H9 (cell line): Measurements from ENCODE around the gene ENTREP3. TPM values are rescaled to one million over a fixed set of nuclear protein-coding genes. Genes with fewer than 3 reads are reported as not detected.

Experiments used
- DNase-seq: peaks from one replicate; pipeline ENCODE4 v3.0.0-alpha.2; 2017
- H2AFZ ChIP-seq: one replicate; pipeline ENCODE4 v1.6.1; 2013; ENCODE audit warnings: mild to moderate bottlenecking, low read length, control low read depth, moderate library complexity
- H2AK5ac ChIP-seq: 2 replicates; pipeline ENCODE4 v1.6.1; 2013; ENCODE audit warnings: low read length, control low read depth, mixed read lengths; ENCODE audit not compliant: insufficient read length
- H2BK120ac ChIP-seq: one replicate; pipeline ENCODE4 v1.6.1; 2013; ENCODE audit warnings: low read depth, mild to moderate bottlenecking, low read length, control low read depth, inconsistent platforms; ENCODE audit not compliant: poor library complexity, severe bottlenecking
- H2BK12ac ChIP-seq: 2 replicates; pipeline ENCODE4 v1.6.1; 2013; ENCODE audit warnings: low read length, control low read depth, mixed read lengths, low read depth; ENCODE audit not compliant: insufficient read length
- H2BK15ac ChIP-seq: 2 replicates; pipeline ENCODE4 v1.6.1; 2013; ENCODE audit warnings: low read depth, low read length, control low read depth
- H2BK20ac ChIP-seq: one replicate; pipeline ENCODE4 v1.6.1; 2013; ENCODE audit warnings: low read depth, mild to moderate bottlenecking, low read length, control low read depth, inconsistent platforms; ENCODE audit not compliant: poor library complexity, severe bottlenecking
- H2BK5ac ChIP-seq: 2 replicates; pipeline ENCODE4 v1.6.1; 2013; ENCODE audit warnings: low read length, control low read depth, mixed read lengths; ENCODE audit not compliant: insufficient read length
- H3K14ac ChIP-seq: 2 replicates; pipeline ENCODE4 v1.6.1; 2013; ENCODE audit warnings: low read length, control low read depth; ENCODE audit not compliant: insufficient read depth
- H3K18ac ChIP-seq: 2 replicates; pipeline ENCODE4 v1.6.1; 2013; ENCODE audit warnings: low read depth, mild to moderate bottlenecking, mixed read lengths, low read length, control low read depth; ENCODE audit not compliant: insufficient read length
- H3K23ac ChIP-seq: 2 replicates; pipeline ENCODE4 v1.6.1; 2013; ENCODE audit warnings: low read length, control low read depth, mixed read lengths, low read depth; ENCODE audit not compliant: insufficient read length
- H3K23me2 ChIP-seq: 2 replicates; pipeline ENCODE4 v1.6.1; 2013; ENCODE audit warnings: low read depth, mild to moderate bottlenecking, mixed read lengths, low read length, control low read depth; ENCODE audit not compliant: insufficient read length, poor library complexity, severe bottlenecking
- H3K27ac ChIP-seq: 2 replicates; pipeline ENCODE4 v1.5.1; 2013; ENCODE audit warnings: low read length, control low read depth, mixed read lengths, low read depth; ENCODE audit not compliant: insufficient read length
- H3K27me3 ChIP-seq: 2 replicates; pipeline ENCODE4 v1.6.1; 2013; ENCODE audit warnings: low read length, control low read depth, inconsistent platforms; ENCODE audit not compliant: insufficient read depth
- H3K4ac ChIP-seq: 2 replicates; pipeline ENCODE4 v1.6.1; 2013; ENCODE audit warnings: low read depth, mild to moderate bottlenecking, control low read depth, inconsistent platforms, low read length, moderate library complexity
- H3K4me1 ChIP-seq: 2 replicates; pipeline ENCODE4 v1.6.1; 2013; ENCODE audit warnings: low read length, control low read depth, inconsistent platforms; ENCODE audit not compliant: insufficient read depth
- H3K4me2 ChIP-seq: 2 replicates; pipeline ENCODE4 v1.6.1; 2013; ENCODE audit warnings: low read length, control low read depth, mixed read lengths; ENCODE audit not compliant: insufficient read length, insufficient read depth
- H3K56ac ChIP-seq: 2 replicates; pipeline ENCODE4 v1.6.1; 2013; ENCODE audit warnings: low read depth, mild to moderate bottlenecking, mixed read lengths, low read length, control low read depth; ENCODE audit not compliant: insufficient read length
- H3K79me1 ChIP-seq: 2 replicates; pipeline ENCODE4 v1.6.1; 2013; ENCODE audit warnings: low read depth, mild to moderate bottlenecking, moderate library complexity, low read length, control low read depth, inconsistent platforms; ENCODE audit not compliant: insufficient read depth, poor library complexity, severe bottlenecking
- H3K79me2 ChIP-seq: 2 replicates; pipeline ENCODE4 v1.6.1; 2013; ENCODE audit warnings: low read length, control low read depth, inconsistent platforms; ENCODE audit not compliant: insufficient read depth
- H3K9ac ChIP-seq: 2 replicates; pipeline ENCODE4 v1.6.1; 2013; ENCODE audit warnings: low read length, control low read depth, mixed read lengths; ENCODE audit not compliant: insufficient read length; ENCODE audit errors: extremely low read depth
- H3K9me3 ChIP-seq: one replicate; pipeline ENCODE4 v1.6.1; 2013; ENCODE audit warnings: low read depth, low read length, inconsistent platforms; ENCODE audit not compliant: control insufficient read depth
- H3T11ph ChIP-seq: one replicate; pipeline ENCODE4 v1.6.1; 2013; ENCODE audit warnings: mild to moderate bottlenecking, low read length, control low read depth, inconsistent platforms
- H4K20me1 ChIP-seq: one replicate; pipeline ENCODE4 v1.6.1; 2013; ENCODE audit not compliant: control insufficient read depth, insufficient read length, insufficient read depth
- H4K5ac ChIP-seq: 2 replicates; pipeline ENCODE4 v1.6.1; 2013; ENCODE audit warnings: low read depth, mild to moderate bottlenecking, mixed read lengths, low read length, control low read depth; ENCODE audit not compliant: insufficient read length
- H4K8ac ChIP-seq: replicated peaks from 2 replicates; pipeline ENCODE4 v1.6.1; 2013; ENCODE audit warnings: low read length, control low read depth, mixed read lengths, low read depth; ENCODE audit not compliant: insufficient read length
- H4K91ac ChIP-seq: 2 replicates; pipeline ENCODE4 v1.6.1; 2013; ENCODE audit warnings: low read depth, mild to moderate bottlenecking, moderate library complexity, mixed read lengths, low read length, control low read depth; ENCODE audit not compliant: insufficient read length
- H3K27ac Mint-ChIP-seq, 3 experiments: 2 replicates in 2 of 3; 3 replicates in 1 of 3; pipeline ENCODE4 v1.8.0; 2020 to 2021; ENCODE audit warnings: mixed read lengths in 3 of 3, mild to moderate bottlenecking in 1 of 3, moderate library complexity in 1 of 3
- H3K27me3 Mint-ChIP-seq: 2 replicates; pipeline ENCODE4 v1.8.0; 2021; ENCODE audit warnings: low read depth, mild to moderate bottlenecking, moderate library complexity, mixed read lengths
- H3K36me3 Mint-ChIP-seq, 3 experiments: 2 replicates in 2 of 3; 3 replicates in 1 of 3; pipeline ENCODE4 v1.8.0; 2020 to 2021; ENCODE audit warnings: low read depth in 3 of 3, mixed read lengths in 3 of 3; ENCODE audit not compliant: insufficient read depth in 1 of 3
- H3K4me1 Mint-ChIP-seq, 2 experiments: 2 replicates each; pipeline ENCODE4 v1.8.0; 2020; ENCODE audit warnings: mixed read lengths in 2 of 2
- H3K4me3 Mint-ChIP-seq, 2 experiments: 2 replicates in 1 of 2; 3 replicates in 1 of 2; pipeline ENCODE4 v1.8.0; 2020 to 2021; ENCODE audit warnings: mild to moderate bottlenecking in 2 of 2, mixed read lengths in 2 of 2, moderate library complexity in 1 of 2
- H3K9me3 Mint-ChIP-seq, 2 experiments: 2 replicates in 1 of 2; 3 replicates in 1 of 2; pipeline ENCODE4 v1.8.0; 2020; ENCODE audit warnings: mild to moderate bottlenecking in 2 of 2, mixed read lengths in 2 of 2, moderate library complexity in 1 of 2
- CTCF ChIP-seq: fragments of 200-600 bp; sonication (generic); conservative IDR thresholded peaks from 3 replicates; pipeline ENCODE4 v1.8.0; 2021; ENCODE audit warnings: antibody characterized with exemption, mild to moderate bottlenecking
- WGBS: extraction: QIAGEN DNeasy Blood & Tissue Kit; methylation state at CpG from one replicate; pipeline ENCODE4 v1.1.7; 2013; ENCODE audit warnings: missing lambda C conversion rate, low lambda C conversion rate, mixed read lengths; ENCODE audit not compliant: insufficient read length; ENCODE audit errors: extremely low coverage; 5-methylcytosine and 5-hydroxymethylcytosine counted together
- total RNA-seq: library from RNA; stranded (reverse); gene quantifications from 2 replicates; pipeline ENCODE4 v1.2.1, GENCODE V29; 2021

ENTREP3 gene
- total RNA-seq, 1 experiment from 2014 or later, result 41.0 TPM

GRCh38 chr1:155287987-155288543 is 32.8 kb upstream of the ENTREP3 start:
- no peak overlapping the region for H3K23ac ChIP-seq
- H3K27me3 ChIP-seq, result no peaks in the 10 kb centered on the region
- H3K18ac ChIP-seq, result no peak overlapping the region
- no peak overlapping the region for H2BK120ac ChIP-seq
- Mint-ChIP-seq H3K4me3 (no peak overlapping the region), H3K27ac (no peak overlapping the region), H3K27me3 (peaks cover 2% of the 10 kb centered on the region), H3K36me3 (peaks cover 0 to 7% (median 2%) of the 10 kb centered on the region in 3 experiments; a peak in 3 of 7 replicates), H3K9me3 (no peaks in the 10 kb centered on the region), H3K4me1 (no peaks in the 10 kb centered on the region)
- H4K91ac ChIP-seq, result no peak overlapping the region
- no peaks in the 10 kb centered on the region for H3K23me2 ChIP-seq
- no peak overlapping the region for H3K4ac ChIP-seq
- no peak overlapping the region for H3K56ac ChIP-seq
- H3K4me1 ChIP-seq, result no peaks in the 10 kb centered on the region
- no peak overlapping the region for H2BK15ac ChIP-seq
- H3T11ph ChIP-seq, result no peak overlapping the region
- H2AK5ac ChIP-seq, result no peak overlapping the region
- no peak overlapping the region for H2AFZ ChIP-seq
- TF ChIP-seq CTCF, result no peak
- WGBS, result no CpG with 5 or more reads among the region's 21 CpGs
- H3K79me2 ChIP-seq, result no peaks in the 10 kb centered on the region
- H3K79me1 ChIP-seq, result no peaks in the 10 kb centered on the region
- no peak overlapping the region for H2BK5ac ChIP-seq
- no peaks in the 10 kb centered on the region for H3K9me3 ChIP-seq
- H3K14ac ChIP-seq, result no peak overlapping the region
- H4K5ac ChIP-seq, result no peak overlapping the region
- H2BK20ac ChIP-seq, result no peak overlapping the region
- H3K4me2 ChIP-seq, result no peak overlapping the region
- no peak overlapping the region for H3K27ac ChIP-seq
- no peak overlapping the region for H2BK12ac ChIP-seq
- DNase-seq, result no peak
- H4K8ac ChIP-seq, result no peak overlapping the region
- H4K20me1 ChIP-seq, result no peaks in the 10 kb centered on the region
- no peak overlapping the region for H3K9ac ChIP-seq
